GM19351 (cell line): Measurements from ENCODE around the gene ARHGAP31.

Experiments used
- ATAC-seq: cut with Tn5 transposase; IDR thresholded peaks from one replicate; pipeline ENCODE4 v1.9.1; 2021; ENCODE audit warnings: mild to moderate bottlenecking, moderate library complexity; ENCODE audit not compliant: unreplicated experiment

Gene ARHGAP31

DNA sequence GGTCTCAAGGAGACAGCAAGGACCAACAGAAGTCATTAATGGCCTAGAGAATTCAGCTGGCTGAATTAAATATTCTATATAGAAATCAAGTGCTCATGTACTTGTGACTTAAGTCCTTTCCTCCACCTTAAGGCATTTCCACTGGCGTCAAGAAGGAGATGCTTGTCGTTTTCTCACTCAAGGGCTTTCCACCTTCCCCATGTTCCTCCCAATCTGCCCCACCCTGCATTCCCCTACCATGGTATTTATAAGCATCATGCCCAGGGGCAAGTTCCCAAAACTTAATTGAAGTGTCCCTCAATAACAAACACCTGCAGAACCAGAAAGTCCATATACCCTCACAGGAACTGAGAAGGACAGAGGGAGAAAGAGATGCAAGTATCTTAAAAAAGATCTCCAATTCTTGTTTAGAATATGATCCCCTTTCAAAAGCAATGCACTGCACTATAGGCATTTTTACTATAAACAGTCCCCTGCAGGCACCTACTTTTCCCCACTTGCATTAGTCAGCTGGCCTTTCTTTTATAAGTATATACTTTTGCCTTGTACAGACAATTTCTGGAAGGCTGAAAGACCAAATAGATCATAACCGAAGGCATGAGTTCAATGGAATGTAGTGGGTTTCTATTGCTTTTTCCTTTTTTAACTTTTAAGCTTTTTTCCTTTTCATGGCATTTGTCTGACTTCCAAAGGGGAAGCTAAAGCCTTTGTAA is 139.6 kb downstream of the ARHGAP31 start:
- ATAC-seq: no peak

DNA sequence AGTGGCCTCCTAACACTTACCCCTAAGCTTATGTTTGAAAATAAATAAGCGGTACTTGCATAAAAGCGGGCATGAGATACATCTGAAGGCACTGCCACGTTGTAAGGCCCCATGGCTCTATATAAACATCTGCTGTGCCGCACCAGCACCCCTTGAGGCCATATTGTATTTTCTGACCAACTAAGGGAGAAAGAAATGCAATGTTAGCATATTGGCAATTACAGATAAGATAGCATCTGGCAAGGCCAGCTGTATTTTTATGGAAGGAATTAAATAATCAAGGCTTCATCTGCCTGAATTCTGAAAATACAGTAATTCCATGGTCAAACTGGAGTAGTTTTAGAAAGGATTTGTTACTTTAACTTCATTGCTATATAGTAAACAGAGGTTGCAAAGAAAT is 140.5 kb downstream of the ARHGAP31 start:
- ATAC-seq: no peak

DNA sequence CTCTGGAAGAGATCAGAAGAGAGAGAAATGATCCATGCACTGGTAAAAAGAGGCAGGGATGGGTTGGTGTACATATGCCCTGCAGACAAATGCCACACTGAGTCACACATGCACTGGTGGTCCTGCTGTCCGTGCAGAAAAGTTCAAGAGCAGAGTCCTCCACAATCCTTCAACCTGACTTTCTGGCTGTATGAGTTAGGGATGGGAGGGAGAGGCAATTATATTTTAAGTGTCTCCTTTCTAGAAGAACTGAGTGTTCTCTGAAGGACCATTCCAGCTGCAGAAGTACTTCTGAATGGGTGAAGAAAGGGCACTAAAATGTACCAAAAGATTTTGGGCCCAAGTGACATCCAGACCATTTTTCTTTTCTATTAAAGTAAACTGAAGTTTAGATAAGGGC is 142.8 kb downstream of the ARHGAP31 start:
- ATAC-seq: no peak

DNA sequence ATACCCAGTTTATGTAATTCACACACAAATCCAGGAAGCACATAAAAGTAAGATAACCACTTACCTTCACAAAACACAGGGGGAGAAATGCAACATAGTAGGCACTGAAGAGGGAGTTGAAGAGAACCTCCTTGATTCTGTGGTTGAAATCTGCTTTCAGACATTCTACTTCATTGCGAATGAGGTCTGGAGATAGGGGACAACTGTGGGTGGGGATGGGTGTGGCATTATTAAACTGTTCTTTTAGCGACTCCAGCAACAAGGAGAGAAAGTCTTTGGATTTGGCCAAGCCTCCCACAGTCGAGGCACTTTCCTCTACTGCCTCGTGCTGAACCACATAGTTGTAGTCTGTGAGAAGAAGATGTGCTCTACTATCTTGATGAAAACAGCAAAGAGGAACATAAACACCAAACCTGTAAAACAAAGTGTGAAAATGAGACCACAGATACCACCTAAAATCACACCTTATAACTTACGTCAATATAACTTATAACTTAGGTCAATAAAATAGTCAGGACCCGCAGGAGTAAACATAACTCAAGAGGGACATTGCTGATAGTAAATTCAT is 143.6 kb downstream of the ARHGAP31 start:
- ATAC-seq: no peak

DNA sequence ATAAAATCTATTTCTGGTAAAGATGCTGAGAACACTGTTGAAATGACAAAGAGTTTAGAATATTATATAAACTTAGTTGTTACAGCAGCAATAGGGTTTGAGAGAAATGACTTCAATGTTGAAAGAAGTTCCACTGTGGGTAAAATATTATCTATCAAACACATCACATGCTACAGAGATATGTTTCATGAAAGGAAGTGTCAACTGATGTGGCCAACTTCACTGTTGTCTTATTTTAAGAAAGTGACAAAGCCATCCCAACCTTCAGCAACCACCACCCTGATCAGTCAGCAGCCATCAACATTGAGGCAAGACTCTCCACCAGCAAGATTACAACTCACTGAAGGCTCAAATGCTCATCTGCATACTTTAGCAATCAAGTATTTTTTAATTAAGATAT is 149.0 kb downstream of the ARHGAP31 start:
- ATAC-seq: no peak

DNA sequence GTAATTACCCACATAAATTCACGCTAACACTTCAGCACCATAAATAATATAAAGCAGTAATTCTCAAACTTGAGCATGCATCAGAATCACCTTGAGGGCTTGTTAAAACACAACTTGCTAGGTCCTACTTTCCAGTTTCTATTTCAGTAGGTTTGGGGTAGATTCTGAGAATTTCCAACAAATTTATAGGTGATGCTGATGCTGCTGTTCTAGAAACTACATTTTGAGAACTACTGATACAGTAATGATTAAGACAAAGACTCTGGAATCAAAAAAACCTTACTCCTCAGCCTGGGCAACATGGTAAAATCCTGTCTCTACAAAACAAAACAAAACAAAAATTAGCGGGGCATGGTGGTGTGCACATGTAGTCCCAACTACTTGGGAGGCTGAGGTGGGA is 150.4 kb downstream of the ARHGAP31 start:
- no peak for ATAC-seq

DNA sequence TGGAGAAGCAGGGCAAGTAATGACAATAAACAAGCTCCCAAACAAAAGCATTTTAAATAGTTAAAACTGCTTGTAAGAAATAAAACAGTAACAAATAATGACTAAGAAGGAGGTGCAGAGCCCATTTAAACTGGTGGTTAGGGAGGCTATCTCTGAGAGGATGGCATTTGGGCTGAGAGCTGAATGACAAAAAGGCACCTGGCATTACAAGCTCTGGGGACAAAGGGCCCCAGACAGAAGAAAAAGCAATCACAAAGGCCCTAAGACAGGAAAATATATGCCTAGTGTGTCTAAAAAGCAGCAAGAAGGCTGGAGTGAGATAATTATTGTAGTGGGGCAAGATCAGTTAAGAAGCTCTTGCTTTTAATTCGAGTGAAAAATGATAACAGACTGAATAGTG is 159.6 kb downstream of the ARHGAP31 start:
- no peak for ATAC-seq

DNA sequence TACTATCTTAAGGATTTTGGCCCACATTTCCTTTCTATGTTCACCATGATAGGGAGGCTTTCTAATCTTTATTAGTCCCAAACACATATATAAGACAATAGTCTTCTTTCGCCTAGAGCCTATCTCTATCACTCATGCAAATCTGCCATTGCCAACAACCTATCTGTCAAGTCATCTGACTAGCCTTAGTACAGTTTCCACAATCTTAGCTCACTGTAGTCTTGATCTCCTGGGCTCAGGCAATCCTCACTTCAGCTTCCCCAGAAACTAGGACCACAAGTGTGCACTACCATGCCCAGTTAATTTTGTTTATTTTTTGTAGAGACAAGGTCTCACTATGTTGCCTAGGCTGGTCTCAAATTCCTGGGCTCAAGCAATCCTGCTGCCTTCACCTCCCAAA is 162.3 kb downstream of the ARHGAP31 start:
- ATAC-seq: no peak

DNA sequence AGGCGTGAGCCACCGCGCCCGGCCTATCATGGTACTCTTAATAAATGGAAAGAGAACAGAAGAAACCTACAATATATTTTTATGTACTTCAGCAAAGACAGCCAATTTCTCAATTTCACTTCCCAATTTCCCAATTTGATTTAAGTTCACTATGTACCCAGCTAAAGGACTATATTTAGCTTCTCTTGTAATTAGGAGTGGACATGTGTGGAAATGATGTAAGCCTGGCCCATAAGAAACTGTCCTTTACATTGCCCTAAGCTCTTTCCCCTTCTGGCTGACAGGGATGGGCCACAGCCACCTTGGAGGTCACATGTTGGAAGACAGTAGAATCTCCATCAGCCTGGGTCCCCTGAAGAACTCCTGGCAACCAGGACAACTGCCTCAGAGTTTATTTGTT is 163.1 kb downstream of the ARHGAP31 start:
- no peak for ATAC-seq

DNA sequence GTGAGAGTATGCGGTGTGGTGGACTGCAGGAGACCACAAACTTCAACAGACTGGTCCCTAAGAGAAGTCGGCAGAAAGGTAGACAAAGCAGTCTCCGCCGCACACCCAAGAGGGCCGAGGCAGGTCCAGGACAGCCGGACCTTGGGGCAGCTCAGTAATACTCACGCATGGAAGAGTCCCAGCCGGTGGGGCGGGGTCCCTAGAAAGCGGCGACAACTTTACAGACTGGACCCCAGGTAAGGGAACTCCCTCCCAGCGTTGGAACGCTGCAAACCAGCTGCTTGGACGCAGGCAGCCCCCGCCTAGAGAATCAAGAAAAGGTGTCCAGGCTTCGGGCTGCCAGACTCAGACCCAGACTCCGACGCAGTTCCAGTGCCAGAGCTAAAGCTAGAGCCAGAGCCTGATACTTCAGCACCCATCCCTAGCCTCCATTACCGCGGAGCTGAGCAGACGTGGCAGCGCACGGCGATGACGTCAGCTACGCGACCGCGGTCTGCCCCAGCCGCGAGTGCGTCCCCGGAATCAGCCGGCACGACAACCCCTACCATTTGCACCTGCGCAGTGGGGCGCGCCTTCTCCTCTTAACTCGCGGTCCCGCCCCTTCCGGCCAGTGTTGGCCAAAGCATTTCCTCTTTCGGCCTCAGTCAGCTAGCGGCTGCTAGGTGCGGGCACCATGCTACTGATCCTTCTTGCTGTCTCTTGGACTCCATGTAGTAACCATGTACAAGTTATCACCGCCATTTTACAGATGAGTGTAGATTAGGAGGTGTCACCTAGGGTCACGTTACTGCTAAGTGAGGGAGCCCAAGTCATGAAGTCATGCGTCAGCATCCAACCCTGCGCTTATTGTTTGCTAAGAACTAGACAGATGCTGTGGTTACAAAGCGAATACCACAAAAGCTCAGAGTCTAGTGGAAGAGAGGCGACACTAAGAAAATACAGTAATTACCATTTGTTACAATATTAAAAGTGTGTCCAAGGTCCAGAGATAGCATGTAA is 169.3 kb downstream of the ARHGAP31 start, which contains the start of gene TMEM39A:
Gene TMEM39A, minus strand, starts transcription at position 445 of the 999 bp plus-strand sequence. CDS start 1,541 bp downstream, outside the sequence.
- peak; percentile 88 for ATAC-seq

DNA sequence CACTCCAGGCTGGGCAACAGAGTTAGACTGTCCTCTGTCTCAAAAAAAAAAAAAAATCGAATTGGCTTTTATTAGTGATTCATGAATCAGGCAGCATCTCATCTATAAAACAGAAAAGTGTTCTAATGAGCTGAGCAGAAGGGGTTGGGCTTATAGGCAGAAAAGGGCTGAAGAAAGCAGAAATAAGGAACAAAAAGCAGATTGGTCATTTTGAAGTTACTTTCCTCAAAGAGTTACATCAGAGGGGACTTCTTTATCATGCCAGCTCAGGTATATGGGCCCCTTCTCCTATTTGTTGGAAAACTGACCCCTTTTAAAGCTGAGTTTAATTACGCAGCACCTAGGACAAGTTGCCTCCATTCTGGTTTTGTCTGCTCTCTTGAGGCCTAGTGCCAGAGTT is 173.9 kb downstream of the ARHGAP31 start:
- no peak for ATAC-seq

DNA sequence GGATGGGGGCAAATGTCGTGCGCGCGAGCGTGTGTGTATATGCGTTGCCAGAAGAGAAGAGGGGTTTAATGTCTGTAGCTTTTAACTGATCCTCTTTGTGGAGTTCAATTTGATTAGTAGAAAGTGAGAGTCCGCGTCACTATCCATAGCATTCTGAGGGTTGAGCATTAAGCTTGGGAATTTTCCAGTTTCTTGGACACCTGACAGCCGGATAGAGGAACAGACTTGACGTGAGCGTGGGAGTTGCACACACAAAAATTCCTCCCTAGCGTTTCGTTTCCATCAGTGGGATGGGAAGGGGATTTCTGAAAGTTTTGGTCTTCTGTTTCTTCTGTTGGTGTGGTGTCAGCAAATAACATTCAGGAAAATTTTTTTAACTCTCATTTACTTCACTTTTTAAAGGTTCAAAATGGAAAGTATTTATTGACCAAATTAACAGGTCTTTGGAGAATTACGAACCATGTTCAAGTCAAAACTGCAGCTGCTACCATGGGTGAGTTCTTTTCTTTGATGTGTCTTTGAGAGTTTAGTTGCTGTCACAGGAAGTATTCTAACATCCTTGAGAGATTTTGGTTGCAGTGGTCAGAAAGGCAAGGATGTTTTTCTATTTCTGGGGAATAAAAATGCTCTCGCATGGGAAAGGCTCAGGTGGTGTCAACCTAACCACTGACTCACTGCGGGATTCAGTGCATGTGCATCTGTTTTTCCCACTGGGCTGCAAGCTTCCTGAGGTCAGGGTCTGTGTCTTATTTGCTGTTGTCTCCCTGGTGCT is 175.4 kb downstream of the ARHGAP31 start:
- ATAC-seq: no peak
